Muscle layer of colon (tissue), 2 donors: ENCODE data around the gene MPV17L2.

ENCODE experiments used
- H3K27ac ChIP-seq: one replicate; pipeline ENCODE4 v1.7.0; 2013; ENCODE audit warnings: low read depth, mild to moderate bottlenecking, low read length, moderate library complexity
- H3K27me3 ChIP-seq, 2 donors: one replicate each; pipeline ENCODE4 v1.7.0; 2013; ENCODE audit warnings: low read length in 2 of 2, mild to moderate bottlenecking in 2 of 2; ENCODE audit not compliant: insufficient read depth in 2 of 2, control insufficient read depth in 1 of 2
- H3K36me3 ChIP-seq: one replicate; pipeline ENCODE4 v1.7.0; 2013; ENCODE audit warnings: mild to moderate bottlenecking, low read length; ENCODE audit not compliant: insufficient read depth
- H3K4me1 ChIP-seq: one replicate; pipeline ENCODE4 v1.7.0; 2013; ENCODE audit warnings: mild to moderate bottlenecking, low read length; ENCODE audit not compliant: insufficient read depth
- H3K4me3 ChIP-seq, 2 donors: one replicate each; pipeline ENCODE4 v1.7.0; 2013; ENCODE audit warnings: low read length in 2 of 2, low read depth in 1 of 2, mild to moderate bottlenecking in 1 of 2, moderate library complexity in 1 of 2
- H3K9ac ChIP-seq: one replicate; pipeline ENCODE4 v1.7.0; 2013; ENCODE audit warnings: low read length
- H3K9me3 ChIP-seq: one replicate; pipeline ENCODE4 v1.7.0; 2013; ENCODE audit warnings: mild to moderate bottlenecking, low read length
- donor health status: abdominal sarcoma.
- donor health status: Adenocarcinoma of cecum.

Gene MPV17L2

DNA sequence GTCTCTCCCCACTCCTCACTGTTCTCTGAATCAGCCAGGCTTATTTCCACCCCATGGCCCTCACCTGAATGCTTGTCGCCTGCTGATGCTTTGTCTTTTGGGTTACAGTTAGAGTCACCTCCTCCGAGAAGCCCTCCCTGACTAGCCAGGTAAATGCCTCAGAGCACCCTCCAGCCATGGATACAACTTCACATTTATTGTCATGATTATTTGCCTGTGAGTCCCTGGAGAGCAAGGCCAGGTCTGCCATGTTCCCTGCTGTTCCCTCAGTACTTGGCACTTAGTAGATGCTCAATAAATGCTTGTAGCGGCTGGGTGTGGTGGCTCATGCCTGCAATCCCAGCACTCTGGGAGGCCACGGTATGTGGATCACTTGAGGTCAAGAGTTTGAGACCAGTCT, 36.9 kb downstream of the MPV17L2 start:
- no peaks in the 10 kb centered on the region for H3K36me3 ChIP-seq
- H3K27me3 ChIP-seq = peaks cover 42 to 68% of the 10 kb centered on the region in 2 donors
- no peak overlapping the region for H3K9ac ChIP-seq
- H3K27ac ChIP-seq = no peak overlapping the region
- no peak overlapping the region for H3K4me3 ChIP-seq
- H3K4me1 ChIP-seq = peaks cover 6% of the 10 kb centered on the region
- H3K9me3 ChIP-seq = peaks cover 4% of the 10 kb centered on the region

GRCh38 chr19:18230941-18231734, 38.1 kb downstream of the MPV17L2 start:
- Histone ChIP-seq H3K27me3 (peaks cover 30 to 55% of the 10 kb centered on the region in 2 donors), H3K9ac (no peak overlapping the region), H3K4me1 (no peaks in the 10 kb centered on the region), H3K27ac (no peak overlapping the region), H3K36me3 (no peaks in the 10 kb centered on the region), H3K4me3 (no peak overlapping the region), H3K9me3 (peaks cover 4% of the 10 kb centered on the region)

DNA sequence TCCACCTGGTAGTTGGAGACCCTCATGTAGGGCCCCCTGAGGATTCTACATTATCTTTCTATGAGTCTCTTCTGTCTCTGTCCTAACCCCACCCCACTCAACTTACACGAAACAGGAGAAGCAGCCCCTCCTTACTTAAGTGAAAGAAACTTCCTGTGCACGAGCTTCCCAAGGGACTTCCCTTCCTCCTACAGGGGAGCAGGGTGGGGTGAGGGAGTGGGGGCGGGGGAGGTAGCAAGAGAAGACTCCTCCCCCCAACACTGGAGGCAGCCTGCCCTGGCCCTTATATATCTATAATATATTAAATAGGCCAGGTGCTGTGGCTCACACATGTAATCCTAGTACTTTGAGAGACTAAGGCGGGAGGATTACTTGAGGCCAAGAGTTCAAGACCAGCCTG, 38.8 kb downstream of the MPV17L2 start:
- Histone ChIP-seq H3K4me1 (no peaks in the 10 kb centered on the region), H3K27me3 (peaks cover 27 to 50% of the 10 kb centered on the region in 2 donors), H3K4me3 (no peak overlapping the region), H3K36me3 (no peaks in the 10 kb centered on the region), H3K9ac (no peak overlapping the region), H3K9me3 (peaks cover 4% of the 10 kb centered on the region), H3K27ac (no peak overlapping the region)

DNA sequence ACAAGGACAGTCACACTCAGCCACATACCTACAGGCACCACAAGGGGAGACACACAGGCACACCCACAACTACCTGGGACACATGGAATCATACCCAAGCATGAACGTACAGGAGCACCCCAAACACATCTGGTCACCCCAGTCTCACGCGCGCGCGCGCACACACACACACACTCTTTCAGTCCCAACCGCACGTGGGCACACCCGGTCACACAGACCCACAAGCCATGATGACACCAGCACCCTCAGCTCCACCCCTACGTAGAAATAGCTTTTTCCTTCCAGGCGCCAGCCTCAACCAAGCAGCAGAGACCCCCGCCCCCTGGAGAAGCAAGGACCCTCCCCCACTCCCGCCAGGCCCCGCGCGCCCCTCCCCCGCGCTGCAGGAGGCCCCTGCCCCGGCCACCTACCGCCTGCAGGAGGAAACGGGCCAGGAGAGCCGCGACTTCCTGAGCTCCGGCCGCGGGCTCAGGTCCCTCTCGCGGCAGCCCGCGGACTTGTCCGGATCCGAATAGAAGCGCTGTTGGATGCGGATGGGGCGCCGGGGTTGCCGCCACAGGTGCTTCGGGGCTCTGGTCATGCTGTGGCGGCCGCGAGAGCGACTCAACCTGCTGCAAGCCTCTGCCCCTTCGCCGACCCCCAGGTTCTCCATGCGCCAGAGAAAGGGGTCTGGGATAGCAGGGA, 39.7 kb downstream of the MPV17L2 start:
- Histone ChIP-seq H3K4me3 (no peak overlapping the region), H3K27ac (no peak overlapping the region), H3K9me3 (peaks cover 4% of the 10 kb centered on the region), H3K36me3 (no peaks in the 10 kb centered on the region), H3K27me3 (peaks cover 24 to 43% of the 10 kb centered on the region in 2 donors), H3K9ac (no peak overlapping the region), H3K4me1 (no peaks in the 10 kb centered on the region)

DNA sequence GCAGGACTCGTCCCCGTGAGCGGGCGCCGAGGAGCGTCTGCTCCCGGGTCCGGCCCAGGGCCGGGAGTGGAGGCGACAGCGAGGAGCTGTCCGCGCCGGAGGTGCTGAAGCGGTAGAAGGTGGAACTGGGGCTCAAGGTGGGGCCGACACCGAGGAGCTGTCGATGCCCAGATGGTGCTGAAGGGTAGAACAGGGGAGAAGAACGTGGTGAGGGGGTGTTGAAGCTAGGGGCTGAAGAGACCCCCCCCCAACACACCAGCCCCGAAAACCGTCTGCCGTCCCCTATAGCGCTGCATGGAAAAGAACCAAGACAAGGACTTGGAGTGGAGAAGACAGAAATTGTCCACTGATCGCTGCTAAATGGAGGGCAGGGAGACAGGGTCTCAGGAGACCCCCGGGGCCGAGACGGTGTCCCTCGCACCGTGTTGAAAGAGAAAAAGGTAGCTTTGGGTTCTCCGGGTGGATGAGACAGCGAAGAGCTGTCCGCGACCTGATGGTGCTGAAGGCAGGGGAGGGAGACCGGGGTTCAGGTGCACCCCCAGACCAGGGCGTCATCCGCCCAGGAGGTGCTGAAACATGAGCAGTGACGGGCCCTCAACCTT, 40.3 kb downstream of the MPV17L2 start:
- H3K9me3 ChIP-seq = peaks cover 4% of the 10 kb centered on the region
- H3K4me1 ChIP-seq = no peaks in the 10 kb centered on the region
- no peak overlapping the region for H3K9ac ChIP-seq
- H3K27ac ChIP-seq = no peak overlapping the region
- H3K36me3 ChIP-seq = no peaks in the 10 kb centered on the region
- H3K27me3 ChIP-seq = peaks cover 19 to 43% of the 10 kb centered on the region in 2 donors
- no peak overlapping the region for H3K4me3 ChIP-seq

DNA sequence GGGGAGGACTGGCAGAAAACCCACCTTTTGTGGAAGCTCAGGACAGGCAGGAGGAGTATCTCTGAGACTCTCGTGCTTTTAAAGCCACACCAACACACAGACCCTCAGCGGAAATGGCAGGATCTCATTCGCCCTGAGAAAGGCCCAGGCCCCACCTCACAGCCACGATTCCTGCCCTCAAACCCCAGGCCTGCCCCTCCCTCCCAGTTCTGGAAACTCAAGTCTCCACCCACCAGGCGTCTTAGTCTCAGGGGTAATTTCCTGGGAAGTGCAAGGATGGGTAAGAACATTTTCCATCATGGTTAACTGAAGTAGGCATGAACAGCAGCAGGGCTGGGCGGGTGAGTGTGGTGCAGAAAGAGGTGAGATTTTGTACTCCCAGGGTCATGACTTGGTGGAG, 41.2 kb downstream of the MPV17L2 start:
- H3K4me1 ChIP-seq = no peaks in the 10 kb centered on the region
- peaks cover 4% of the 10 kb centered on the region for H3K9me3 ChIP-seq
- no peak overlapping the region for H3K4me3 ChIP-seq
- H3K9ac ChIP-seq = no peak overlapping the region
- H3K27ac ChIP-seq = no peak overlapping the region
- H3K36me3 ChIP-seq = no peaks in the 10 kb centered on the region
- H3K27me3 ChIP-seq = peaks cover 19 to 43% of the 10 kb centered on the region in 2 donors

DNA sequence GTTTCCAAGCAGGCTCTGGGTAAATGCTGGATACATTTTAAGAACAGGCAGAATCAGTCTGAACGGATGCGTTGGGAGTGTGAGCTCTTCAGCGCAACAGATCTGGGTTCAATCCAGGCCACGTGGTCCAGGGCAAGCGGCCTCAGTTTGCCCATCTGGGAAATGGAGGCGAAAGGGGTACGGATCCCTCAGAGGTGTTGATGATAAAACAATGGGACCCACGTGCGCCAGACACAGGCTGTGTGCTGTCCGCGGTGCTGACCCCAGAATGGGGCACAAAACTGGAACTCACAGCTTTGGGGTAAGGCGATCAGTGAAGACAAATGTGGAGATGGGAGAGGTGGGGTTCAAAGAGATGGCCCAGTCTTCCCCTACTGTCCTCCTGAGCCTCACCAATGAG, 46.3 kb downstream of the MPV17L2 start:
- Histone ChIP-seq H3K9ac (no peak overlapping the region), H3K4me3 (no peak overlapping the region), H3K9me3 (no peaks in the 10 kb centered on the region), H3K27me3 (peaks cover 0 to 2% of the 10 kb centered on the region in 2 donors), H3K4me1 (no peaks in the 10 kb centered on the region), H3K36me3 (no peaks in the 10 kb centered on the region), H3K27ac (no peak overlapping the region)

GRCh38 chr19:18245297-18245696, 52.3 kb downstream of the MPV17L2 start:
- H3K36me3 ChIP-seq = no peaks in the 10 kb centered on the region
- no peak overlapping the region for H3K9ac ChIP-seq
- no peak overlapping the region for H3K4me3 ChIP-seq
- no peak overlapping the region for H3K27ac ChIP-seq
- no peaks in the 10 kb centered on the region for H3K27me3 ChIP-seq
- no peaks in the 10 kb centered on the region for H3K9me3 ChIP-seq
- H3K4me1 ChIP-seq = no peaks in the 10 kb centered on the region
